ENCODE measurements around the gene EML6.

The EML6 gene

DNA sequence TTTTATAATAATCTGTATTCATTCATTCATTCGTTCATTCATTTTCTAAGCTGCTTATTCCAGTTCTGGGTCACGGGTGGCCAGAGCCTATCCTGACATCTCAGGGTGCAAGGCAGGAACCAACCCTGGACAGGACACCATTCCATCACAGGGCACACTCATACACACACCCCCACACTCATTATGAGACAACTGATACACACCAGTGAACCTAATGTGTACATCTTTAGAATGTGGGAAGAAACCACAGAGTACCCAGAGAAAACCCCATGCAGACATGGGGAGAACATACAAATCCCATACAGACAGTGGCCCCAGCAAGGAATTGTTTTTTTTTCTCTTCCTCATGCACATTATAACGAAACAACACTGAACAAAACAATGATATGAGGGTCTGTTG is 272.1 kb downstream of the EML6 start:
- Histone ChIP-seq H3K36me3 (replicated peaks; ENCODE audit: low read depth, low read length) (no peaks in the 10 kb centered on the region), H3K9me3 (ENCODE audit: insufficient read depth, low read length) (no peaks in the 10 kb centered on the region), H4K20me1 (ENCODE audit: insufficient read depth, low read length) (peaks cover 61% of the 10 kb centered on the region; the same call in 1 of the 2 replicates), H3K4me3 (ENCODE audit: low read length) (no peak overlapping the region), H2AFZ (ENCODE audit: low read depth, low read length) (no peak overlapping the region), H3K4me1 (ENCODE audit: low read length) (peaks cover 30% of the 10 kb centered on the region), H3K4me2 (ENCODE audit: low read length) (no peak overlapping the region), H3K79me2 (ENCODE audit: low read length) (peaks cover 63% of the 10 kb centered on the region), H3K9ac (ENCODE audit: low read length) (no peak overlapping the region), H3K27ac (ENCODE audit: low read length) (no peak overlapping the region), H3K27me3 (ENCODE audit: low read depth, low read length) (no peaks in the 10 kb centered on the region)
- TF ChIP-seq CTCF (IDR thresholded peaks at IDR 0.05; ENCODE audit: low read depth, low read length) (no peak), EZH2phosphoT487 (IDR thresholded peaks at IDR 0.05; ENCODE audit: low read depth) (no peak)

- Histone ChIP-seq H3K36me3 (replicated peaks; ENCODE audit: low read depth, low read length) (no peaks in the 10 kb centered on the region), H3K9ac (ENCODE audit: low read length) (no peak overlapping the region), H3K79me2 (ENCODE audit: low read length) (peaks cover 66% of the 10 kb centered on the region), H4K20me1 (ENCODE audit: insufficient read depth, low read length) (peaks cover 59% of the 10 kb centered on the region), H3K27me3 (ENCODE audit: low read depth, low read length) (no peaks in the 10 kb centered on the region), H3K9me3 (ENCODE audit: insufficient read depth, low read length) (no peaks in the 10 kb centered on the region), H3K27ac (ENCODE audit: low read length) (no peak overlapping the region), H2AFZ (ENCODE audit: low read depth, low read length) (no peak overlapping the region), H3K4me2 (ENCODE audit: low read length) (no peak overlapping the region), H3K4me3 (ENCODE audit: low read length) (no peak overlapping the region), H3K4me1 (ENCODE audit: low read length) (peaks cover 30% of the 10 kb centered on the region)
- TF ChIP-seq EZH2phosphoT487 (IDR thresholded peaks at IDR 0.05; ENCODE audit: low read depth) (no peak), CTCF (IDR thresholded peaks at IDR 0.05; ENCODE audit: low read depth, low read length) (peak; percentile 50)
Observed at GRCh38 chr2:54997826-54998225, 274.4 kb downstream of the EML6 start.

GRCh38 chr2:54999182-54999581 is 275.7 kb downstream of the EML6 start:
- Histone ChIP-seq H3K79me2 (ENCODE audit: low read length) (peaks cover 60% of the 10 kb centered on the region), H3K9me3 (ENCODE audit: insufficient read depth, low read length) (no peaks in the 10 kb centered on the region), H3K9ac (ENCODE audit: low read length) (no peak overlapping the region), H3K4me3 (ENCODE audit: low read length) (no peak overlapping the region), H4K20me1 (ENCODE audit: insufficient read depth, low read length) (peaks cover 50% of the 10 kb centered on the region), H3K27me3 (ENCODE audit: low read depth, low read length) (no peaks in the 10 kb centered on the region), H3K36me3 (replicated peaks; ENCODE audit: low read depth, low read length) (no peaks in the 10 kb centered on the region), H3K4me2 (ENCODE audit: low read length) (peak overlapping the region; percentile 41), H2AFZ (ENCODE audit: low read depth, low read length) (no peak overlapping the region), H3K27ac (ENCODE audit: low read length) (no peak overlapping the region), H3K4me1 (ENCODE audit: low read length) (peaks cover 30% of the 10 kb centered on the region)
- TF ChIP-seq EZH2phosphoT487 (IDR thresholded peaks at IDR 0.05; ENCODE audit: low read depth) (no peak), CTCF (IDR thresholded peaks at IDR 0.05; ENCODE audit: low read depth, low read length) (no peak)

GRCh38 chr2:55000341-55000740 is 276.9 kb downstream of the EML6 start:
- no peak for TF ChIP-seq CTCF (IDR thresholded peaks at IDR 0.05; ENCODE audit: low read depth, low read length)
- TF ChIP-seq EZH2phosphoT487 (IDR thresholded peaks at IDR 0.05; ENCODE audit: low read depth), result no peak
- Histone ChIP-seq H3K27me3 (ENCODE audit: low read depth, low read length) (no peaks in the 10 kb centered on the region), H3K4me1 (ENCODE audit: low read length) (peaks cover 30% of the 10 kb centered on the region), H3K79me2 (ENCODE audit: low read length) (peaks cover 55% of the 10 kb centered on the region), H3K27ac (ENCODE audit: low read length) (no peak overlapping the region), H3K9me3 (ENCODE audit: insufficient read depth, low read length) (no peaks in the 10 kb centered on the region), H3K4me3 (ENCODE audit: low read length) (no peak overlapping the region), H3K9ac (ENCODE audit: low read length) (no peak overlapping the region), H3K36me3 (replicated peaks; ENCODE audit: low read depth, low read length) (no peaks in the 10 kb centered on the region), H3K4me2 (ENCODE audit: low read length) (no peak overlapping the region), H2AFZ (ENCODE audit: low read depth, low read length) (no peak overlapping the region), H4K20me1 (ENCODE audit: insufficient read depth, low read length) (peaks cover 56% of the 10 kb centered on the region)
